Measurements from ENCODE around the gene LRRC66. TPM values are rescaled to one million over a fixed set of nuclear protein-coding genes. Genes with fewer than 3 reads are reported as not detected.

The LRRC66 gene
- total RNA-seq, 1 experiment from 2014 or later: not detected

- intact Hi-C loops (cut with micrococcal nuclease; ENCODE audit: unreplicated experiment): loop anchor here (5.0 kb wide), 2 partner anchors 142 to 187 kb away; partner anchors contain the start of gene DCUN1D4
These were observed 8.8 kb upstream of the LRRC66 start for GRCh38 chr4:52028970-52029369.

GRCh38 chr4:52017814-52018213 is 2.3 kb downstream of the LRRC66 start:
- DNase-seq: no peak
- CTCF ChIA-PET: no interaction called here
- H3K27me3 Mint-ChIP-seq (ENCODE audit: unreplicated experiment): no peaks in the 10 kb centered on the region
- H3K27ac Mint-ChIP-seq (ENCODE audit: unreplicated experiment): no peak overlapping the region
- intact Hi-C loops (cut with micrococcal nuclease; ENCODE audit: unreplicated experiment): no loop called here
- H3K9me3 Mint-ChIP-seq (ENCODE audit: low read depth, unreplicated experiment): no peaks in the 10 kb centered on the region
- no peak overlapping the region for H3K4me3 Mint-ChIP-seq (ENCODE audit: low read depth, unreplicated experiment)
- TF ChIP-seq CTCF (IDR thresholded peaks at IDR 0.05; ENCODE audit: unreplicated experiment): no peak
- no TSS peak for BruUV-seq (replicated peaks)
- H3K36me3 Mint-ChIP-seq (ENCODE audit: insufficient read depth, unreplicated experiment): no peaks in the 10 kb centered on the region
- peaks cover 9% of the 10 kb centered on the region for H3K4me1 Mint-ChIP-seq (ENCODE audit: low read depth, unreplicated experiment)

More at GRCh38 chr4:52028970-52029369, 8.8 kb upstream of the LRRC66 start:
- no peak for TF ChIP-seq CTCF (IDR thresholded peaks at IDR 0.05; ENCODE audit: unreplicated experiment)
- CTCF ChIA-PET: no interaction called here
- BruUV-seq (replicated peaks): no TSS peak
- Mint-ChIP-seq H3K27ac (ENCODE audit: unreplicated experiment) (no peak overlapping the region), H3K36me3 (ENCODE audit: insufficient read depth, unreplicated experiment) (no peaks in the 10 kb centered on the region), H3K27me3 (ENCODE audit: unreplicated experiment) (no peaks in the 10 kb centered on the region), H3K4me3 (ENCODE audit: low read depth, unreplicated experiment) (no peak overlapping the region), H3K4me1 (ENCODE audit: low read depth, unreplicated experiment) (no peaks in the 10 kb centered on the region), H3K9me3 (ENCODE audit: low read depth, unreplicated experiment) (no peaks in the 10 kb centered on the region)
- no peak for DNase-seq

GRCh38 chr4:52016981-52017380 is 3.2 kb downstream of the LRRC66 start:
- intact Hi-C loops (cut with micrococcal nuclease; ENCODE audit: unreplicated experiment): no loop called here
- CTCF ChIA-PET: no interaction called here
- TF ChIP-seq CTCF (IDR thresholded peaks at IDR 0.05; ENCODE audit: unreplicated experiment): no peak
- H3K4me3 Mint-ChIP-seq (ENCODE audit: low read depth, unreplicated experiment): no peak overlapping the region
- DNase-seq: no peak
- BruUV-seq (replicated peaks): no TSS peak
- H3K4me1 Mint-ChIP-seq (ENCODE audit: low read depth, unreplicated experiment): peaks cover 9% of the 10 kb centered on the region
- H3K9me3 Mint-ChIP-seq (ENCODE audit: low read depth, unreplicated experiment): no peaks in the 10 kb centered on the region
- H3K27ac Mint-ChIP-seq (ENCODE audit: unreplicated experiment): no peak overlapping the region
- H3K36me3 Mint-ChIP-seq (ENCODE audit: insufficient read depth, unreplicated experiment): no peaks in the 10 kb centered on the region
- no peaks in the 10 kb centered on the region for H3K27me3 Mint-ChIP-seq (ENCODE audit: unreplicated experiment)

- no peak for TF ChIP-seq CTCF (IDR thresholded peaks at IDR 0.05; ENCODE audit: unreplicated experiment)
- H3K27ac Mint-ChIP-seq (ENCODE audit: unreplicated experiment): no peak overlapping the region
- no peaks in the 10 kb centered on the region for H3K36me3 Mint-ChIP-seq (ENCODE audit: insufficient read depth, unreplicated experiment)
- intact Hi-C loops (cut with micrococcal nuclease; ENCODE audit: unreplicated experiment): no loop called here
- H3K9me3 Mint-ChIP-seq (ENCODE audit: low read depth, unreplicated experiment): no peaks in the 10 kb centered on the region
- H3K27me3 Mint-ChIP-seq (ENCODE audit: unreplicated experiment): no peaks in the 10 kb centered on the region
- H3K4me1 Mint-ChIP-seq (ENCODE audit: low read depth, unreplicated experiment): peaks cover 9% of the 10 kb centered on the region
- no TSS peak for BruUV-seq (replicated peaks)
- H3K4me3 Mint-ChIP-seq (ENCODE audit: low read depth, unreplicated experiment): no peak overlapping the region
- CTCF ChIA-PET: no interaction called here
- no peak for DNase-seq
These were observed 4.8 kb downstream of the LRRC66 start for GRCh38 chr4:52015366-52015765.
